ENCODE results near the gene UBE3B.
"Not testable (repeated sequence)": the region's sequence is repeated elsewhere in the genome, so short reads cannot be mapped to it uniquely, and the experiment has no call there.

The UBE3B gene

GRCh38 chr12:109467978-109468676, 9.3 kb upstream of the UBE3B start:
- TF ChIP-seq POLR2AphosphoS5 (IDR thresholded peaks at IDR 0.05; ENCODE audit: low read depth): no peak
- TF ChIP-seq, protein P1, sequence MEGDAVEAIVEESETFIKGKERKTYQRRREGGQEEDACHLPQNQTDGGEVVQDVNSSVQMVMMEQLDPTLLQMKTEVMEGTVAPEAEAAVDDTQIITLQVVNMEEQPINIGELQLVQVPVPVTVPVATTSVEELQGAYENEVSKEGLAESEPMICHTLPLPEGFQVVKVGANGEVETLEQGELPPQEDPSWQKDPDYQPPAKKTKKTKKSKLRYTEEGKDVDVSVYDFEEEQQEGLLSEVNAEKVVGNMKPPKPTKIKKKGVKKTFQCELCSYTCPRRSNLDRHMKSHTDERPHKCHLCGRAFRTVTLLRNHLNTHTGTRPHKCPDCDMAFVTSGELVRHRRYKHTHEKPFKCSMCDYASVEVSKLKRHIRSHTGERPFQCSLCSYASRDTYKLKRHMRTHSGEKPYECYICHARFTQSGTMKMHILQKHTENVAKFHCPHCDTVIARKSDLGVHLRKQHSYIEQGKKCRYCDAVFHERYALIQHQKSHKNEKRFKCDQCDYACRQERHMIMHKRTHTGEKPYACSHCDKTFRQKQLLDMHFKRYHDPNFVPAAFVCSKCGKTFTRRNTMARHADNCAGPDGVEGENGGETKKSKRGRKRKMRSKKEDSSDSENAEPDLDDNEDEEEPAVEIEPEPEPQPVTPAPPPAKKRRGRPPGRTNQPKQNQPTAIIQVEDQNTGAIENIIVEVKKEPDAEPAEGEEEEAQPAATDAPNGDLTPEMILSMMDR (IDR thresholded peaks at IDR 0.05; ENCODE audit: insufficient read depth, low read length): no peak
- no peak for TF ChIP-seq SPI1 (IDR thresholded peaks at IDR 0.05; ENCODE audit: borderline replicate concordance, low read depth)
- no peak for TF ChIP-seq GABPA (IDR thresholded peaks at IDR 0.05; ENCODE audit: low read depth)
- TF ChIP-seq REST (IDR thresholded peaks at IDR 0.05; ENCODE audit: insufficient replicate concordance, low read depth): no peak
- Histone ChIP-seq H3K4me3 (replicated peaks; ENCODE audit: insufficient read depth, low read length) (no peak overlapping the region), H3K27ac (replicated peaks) (no peak overlapping the region), H3K27me3 (ENCODE audit: insufficient read depth, poor library complexity, severe bottlenecking) (no peaks in the 10 kb centered on the region)
- no peak for DNase-seq (ENCODE audit: low read depth in 1 of 2, low spot score in 1 of 2)

- no peak for DNase-seq (ENCODE audit: low read depth in 1 of 2, low spot score in 1 of 2)
- TF ChIP-seq REST (IDR thresholded peaks at IDR 0.05; ENCODE audit: insufficient replicate concordance, low read depth) (no peak), POLR2AphosphoS5 (IDR thresholded peaks at IDR 0.05; ENCODE audit: low read depth) (no peak), SPI1 (IDR thresholded peaks at IDR 0.05; ENCODE audit: borderline replicate concordance, low read depth) (no peak), GABPA (IDR thresholded peaks at IDR 0.05; ENCODE audit: low read depth) (no peak)
- TF ChIP-seq, protein P1 (IDR thresholded peaks at IDR 0.05; ENCODE audit: insufficient read depth, low read length): no peak
- Histone ChIP-seq H3K27me3 (ENCODE audit: insufficient read depth, poor library complexity, severe bottlenecking) (no peaks in the 10 kb centered on the region), H3K4me3 (replicated peaks; ENCODE audit: insufficient read depth, low read length) (no peak overlapping the region), H3K27ac (replicated peaks) (no peak overlapping the region)
These were observed 7.9 kb upstream of the UBE3B start for GRCh38 chr12:109469517-109469916.

GRCh38 chr12:109473006-109473405, 4.4 kb upstream of the UBE3B start:
- Histone ChIP-seq H3K4me3 (replicated peaks; ENCODE audit: insufficient read depth, low read length) (no peak overlapping the region), H3K27ac (replicated peaks) (no peak overlapping the region), H3K27me3 (ENCODE audit: insufficient read depth, poor library complexity, severe bottlenecking) (no peaks in the 10 kb centered on the region)
- no peak for TF ChIP-seq REST (IDR thresholded peaks at IDR 0.05; ENCODE audit: insufficient replicate concordance, low read depth)
- TF ChIP-seq, protein P1 (IDR thresholded peaks at IDR 0.05; ENCODE audit: insufficient read depth, low read length): no peak
- no peak for TF ChIP-seq SPI1 (IDR thresholded peaks at IDR 0.05; ENCODE audit: borderline replicate concordance, low read depth)
- no peak for TF ChIP-seq POLR2AphosphoS5 (IDR thresholded peaks at IDR 0.05; ENCODE audit: low read depth)
- no peak for TF ChIP-seq GABPA (IDR thresholded peaks at IDR 0.05; ENCODE audit: low read depth)
- no peak for DNase-seq (ENCODE audit: low read depth in 1 of 2, low spot score in 1 of 2)

GRCh38 chr12:109473526-109474270, 3.7 kb upstream of the UBE3B start:
- not testable (repeated sequence) for H3K27ac ChIP-seq (replicated peaks); H3K27me3 ChIP-seq (ENCODE audit: insufficient read depth, poor library complexity, severe bottlenecking); H3K4me3 ChIP-seq (replicated peaks; ENCODE audit: insufficient read depth, low read length); DNase-seq (ENCODE audit: low read depth in 1 of 2, low spot score in 1 of 2)
